Activated effector memory CD4-positive, alpha-beta T cell treated with Interleukin-2 at 50 U/mL for 16 hours (primary cell): ENCODE data around the gene PLEKHM3.
"Not testable (repeated sequence)": the region's sequence is repeated elsewhere in the genome, so short reads cannot be mapped to it uniquely, and the experiment has no call there.

Experiments
- DNase-seq: peaks from one replicate; pipeline ENCODE4 v3.0.0-alpha.2; 2020

Gene PLEKHM3

GRCh38 chr2:207914716-207915115 is 110.6 kb downstream of the PLEKHM3 start:
- no peak for DNase-seq

GRCh38 chr2:207913772-207914358 is 111.5 kb downstream of the PLEKHM3 start:
- DNase-seq: no peak

GRCh38 chr2:207911856-207912255 is 113.5 kb downstream of the PLEKHM3 start:
- DNase-seq: no peak

GRCh38 chr2:207911215-207911614 is 114.1 kb downstream of the PLEKHM3 start:
- DNase-seq: no peak

- not testable (repeated sequence) for DNase-seq
Measured at GRCh38 chr2:207906495-207906894, 118.8 kb downstream of the PLEKHM3 start.

GRCh38 chr2:207905546-207905945 is 119.8 kb downstream of the PLEKHM3 start:
- no peak for DNase-seq

GRCh38 chr2:207903236-207903635 is 122.1 kb downstream of the PLEKHM3 start:
- no peak for DNase-seq

- DNase-seq: no peak
Measured at GRCh38 chr2:207902821-207903220, 122.5 kb downstream of the PLEKHM3 start.

- no peak for DNase-seq
Measured at GRCh38 chr2:207901829-207902228, 123.5 kb downstream of the PLEKHM3 start.

- no peak for DNase-seq
Measured at GRCh38 chr2:207901401-207901800, 123.9 kb downstream of the PLEKHM3 start.

- DNase-seq: no peak
Measured at GRCh38 chr2:207898354-207898695, 127.0 kb downstream of the PLEKHM3 start.

GRCh38 chr2:207897541-207898353 is 127.6 kb downstream of the PLEKHM3 start:
- no peak for DNase-seq

- no peak for DNase-seq
Measured at GRCh38 chr2:207896525-207897285, 128.6 kb downstream of the PLEKHM3 start.

GRCh38 chr2:207895274-207895860 is 130.0 kb downstream of the PLEKHM3 start:
- DNase-seq: no peak

- DNase-seq: no peak
Measured at GRCh38 chr2:207892716-207893402, 132.5 kb downstream of the PLEKHM3 start.

GRCh38 chr2:207891086-207891844 is 134.1 kb downstream of the PLEKHM3 start:
- no peak for DNase-seq

GRCh38 chr2:207887500-207887899 is 137.8 kb downstream of the PLEKHM3 start:
- no peak for DNase-seq

- no peak for DNase-seq
Measured at GRCh38 chr2:207885010-207885409, 140.3 kb downstream of the PLEKHM3 start.

- no peak for DNase-seq
Measured at GRCh38 chr2:207884127-207884526, 141.2 kb downstream of the PLEKHM3 start.

- DNase-seq: no peak
Measured at GRCh38 chr2:207883002-207883780, 142.1 kb downstream of the PLEKHM3 start.

GRCh38 chr2:207881902-207882301 is 143.4 kb downstream of the PLEKHM3 start:
- DNase-seq: no peak
